K562 (cell line): Measurements from ENCODE around the gene CEACAM21. TPM values are rescaled to one million over a fixed set of nuclear protein-coding genes. Genes with fewer than 3 reads are reported as not detected.
A peak's percentile ranks its signal among the peaks of the same experiment; 100 is the strongest.

ENCODE experiments used
- AFF1 ChIP-seq, 2 experiments: fragments of 450-650 bp; IDR thresholded peaks; 2 replicates each; pipeline ENCODE4 v1.6.1; 2018; ENCODE audit warnings: mild to moderate bottlenecking in 2 of 2, low read depth in 1 of 2; ENCODE audit not compliant: partially characterized antibody in 2 of 2
- CREB1 ChIP-seq, 2 experiments: sonication (generic) in 1 of 2; formaldehyde crosslinking in 1 of 2; IDR thresholded peaks; 2 replicates each; pipeline versions ENCODE4 v1.6.1 to v1.8.0; 2012 to 2022; ENCODE audit warnings: inconsistent platforms in 1 of 2, mild to moderate bottlenecking in 1 of 2, missing genetic modification reagents in 1 of 2, moderate library complexity in 1 of 2
- KAT2B ChIP-seq: IDR thresholded peaks from one replicate; pipeline ENCODE4 v1.6.1; 2012; ENCODE audit warnings: low read depth, mild to moderate bottlenecking, control low read depth, inconsistent platforms, low read length, moderate library complexity
- MIER1 ChIP-seq: fragments of 450-650 bp; IDR thresholded peaks from 2 replicates; pipeline ENCODE4 v1.6.1; 2016; ENCODE audit warnings: antibody characterized with exemption, mild to moderate bottlenecking, low read depth
- REST ChIP-seq, 2 experiments: fragments of 450-650 bp; formaldehyde crosslinking in 1 of 2; IDR thresholded peaks; 2 replicates each; pipeline versions ENCODE4 v1.4.0 to v1.6.1; 2014 to 2020; ENCODE audit warnings: mild to moderate bottlenecking in 2 of 2, borderline replicate concordance in 1 of 2, low read depth in 1 of 2
- SMAD1 ChIP-seq: fragments of 150-350 bp; IDR thresholded peaks from 2 replicates; pipeline ENCODE4 v1.6.1; 2014; ENCODE audit warnings: low read length, low read depth; ENCODE audit not compliant: partially characterized antibody
- SRSF1 ChIP-seq: fragments of 200-400 bp; formaldehyde crosslinking; IDR thresholded peaks from 2 replicates; pipeline ENCODE4 v1.6.1; 2017; ENCODE audit warnings: mild to moderate bottlenecking, low read depth, low read length, moderate library complexity
- THRA ChIP-seq: fragments of 450-650 bp; IDR thresholded peaks from 2 replicates; pipeline ENCODE4 v1.6.1; 2017; ENCODE audit warnings: mild to moderate bottlenecking, moderate library complexity
- ZFP1 ChIP-seq: fragments of 450-650 bp; formaldehyde crosslinking; IDR thresholded peaks from 2 replicates; pipeline ENCODE4 v1.4.0; 2020; ENCODE audit warnings: mild to moderate bottlenecking, mixed read lengths
- polyA plus RNA-seq, 8 experiments: library from polyadenylated mRNA; depleted of rRNA in 4 of 8; stranded (reverse) in 5 of 8; unstranded in 3 of 8; fragments of >200 nt; fragmentation: Nextera tagmentation in 2 of 8; fragmentation: Illumina TruSeq in 1 of 8; extraction: Ambion mirVana in 2 of 8; extraction: Trizol in 1 of 8; gene quantifications; 2 replicates each; pipeline versions ENCODE4 v1.2.1 to v1.2.3, GENCODE V29; 2011 to 2014; ENCODE audit warnings: inconsistent platforms in 1 of 8, missing spikeins in 1 of 8
- total RNA-seq, 7 experiments: library from RNA; depleted of rRNA in 6 of 7; stranded (reverse); fragments of >200 nt in 6 of 7; fragmentation: Illumina TruSeq in 2 of 7; extraction: Trizol in 2 of 7; gene quantifications; 2 replicates each; pipeline versions ENCODE4 v1.2.1 to v1.2.3, GENCODE V29; 2011 to 2021; ENCODE audit warnings: low replicate concordance in 1 of 7
- TF ChIP-seq, protein P1 (sequence below): IDR thresholded peaks from 2 replicates; pipeline ENCODE4 v1.6.1; 2014; ENCODE audit warnings: antibody characterized with exemption

Gene CEACAM21
- total and polyA plus RNA-seq, 9 of the 15 experiments (the other 6 are each of a cell fraction or from before 2014, with no cell fraction given): 0.06 to 0.40 (median 0.18) TPM; not detected in 1

- peak; percentile 89 for TF ChIP-seq MIER1
- TF ChIP-seq THRA: no peak
- no peak for TF ChIP-seq CREB1 (IDR thresholded peaks at IDR 0.05)
- no peak for TF ChIP-seq CREB1 (CRISPR knock-in tag; IDR thresholded peaks at IDR 0.05)
- TF ChIP-seq REST (IDR thresholded peaks at IDR 0.05; ENCODE audit: borderline replicate concordance): peak; percentile 98
- TF ChIP-seq REST (CRISPR knock-in tag; IDR thresholded peaks at IDR 0.05; ENCODE audit: low read depth): peak; percentile 91
- TF ChIP-seq SRSF1: no peak
- TF ChIP-seq, protein P1, sequence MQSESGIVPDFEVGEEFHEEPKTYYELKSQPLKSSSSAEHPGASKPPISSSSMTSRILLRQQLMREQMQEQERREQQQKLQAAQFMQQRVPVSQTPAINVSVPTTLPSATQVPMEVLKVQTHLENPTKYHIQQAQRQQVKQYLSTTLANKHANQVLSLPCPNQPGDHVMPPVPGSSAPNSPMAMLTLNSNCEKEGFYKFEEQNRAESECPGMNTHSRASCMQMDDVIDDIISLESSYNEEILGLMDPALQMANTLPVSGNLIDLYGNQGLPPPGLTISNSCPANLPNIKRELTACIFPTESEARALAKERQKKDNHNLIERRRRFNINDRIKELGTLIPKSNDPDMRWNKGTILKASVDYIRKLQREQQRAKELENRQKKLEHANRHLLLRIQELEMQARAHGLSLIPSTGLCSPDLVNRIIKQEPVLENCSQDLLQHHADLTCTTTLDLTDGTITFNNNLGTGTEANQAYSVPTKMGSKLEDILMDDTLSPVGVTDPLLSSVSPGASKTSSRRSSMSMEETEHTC: no peak
- TF ChIP-seq SMAD1: no peak
- no peak for TF ChIP-seq ZFP1
- TF ChIP-seq KAT2B: no peak
- TF ChIP-seq AFF1 (IDR thresholded peaks at IDR 0.05; ENCODE audit: low read depth in 1 of 2, partially characterized antibody in 2 of 2): peak in 1 of 2 experiments; percentile 37
Measured at GRCh38 chr19:41616792-41617621, 41.0 kb downstream of the CEACAM21 start (continued).
